Measurements from ENCODE around the gene CACNA2D3.

The CACNA2D3 gene

DNA sequence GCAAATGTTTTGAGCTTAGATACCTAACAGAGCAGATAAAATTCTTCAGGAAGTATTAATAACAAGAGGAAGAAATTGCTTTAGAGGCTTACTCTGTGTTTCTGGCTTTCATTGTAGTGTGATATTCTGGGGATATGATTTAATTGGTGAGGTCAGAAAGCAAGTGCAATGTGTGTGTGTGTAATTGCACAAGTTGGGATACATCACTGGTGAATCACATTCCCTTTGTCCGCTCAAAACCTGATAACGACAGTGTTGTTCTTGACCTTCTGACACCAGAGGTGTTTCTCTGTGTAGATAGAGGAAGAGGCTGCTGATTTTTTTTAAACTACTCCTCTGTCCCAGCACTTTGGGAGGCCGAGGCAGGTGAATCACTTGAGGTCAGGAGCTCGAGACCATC, 161.1 kb downstream of the CACNA2D3 start:
- no peak for DNase-seq

- no peak for DNase-seq
These were observed 171.9 kb downstream of the CACNA2D3 start for GRCh38 chr3:54294214-54294613.

DNA sequence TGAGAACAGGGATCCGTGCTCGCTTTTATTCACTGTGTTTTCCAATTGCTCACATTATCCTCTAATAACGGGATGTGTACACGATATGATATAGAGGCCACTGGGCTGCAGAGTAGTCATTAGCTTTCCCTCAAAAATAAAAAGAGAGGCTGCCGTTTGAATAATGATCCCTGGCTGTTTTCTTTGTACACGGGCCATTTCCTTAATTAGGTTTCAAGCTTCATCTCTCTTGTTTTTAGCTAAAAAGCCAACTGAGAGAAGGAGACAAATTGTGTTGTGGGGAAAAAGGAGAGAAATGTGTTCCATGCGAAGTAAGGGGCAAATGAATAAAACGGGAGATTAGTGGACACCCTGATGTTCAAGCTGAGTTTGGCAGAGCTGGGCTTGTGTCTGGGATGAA, 174.2 kb downstream of the CACNA2D3 start:
- no peak for DNase-seq

DNA sequence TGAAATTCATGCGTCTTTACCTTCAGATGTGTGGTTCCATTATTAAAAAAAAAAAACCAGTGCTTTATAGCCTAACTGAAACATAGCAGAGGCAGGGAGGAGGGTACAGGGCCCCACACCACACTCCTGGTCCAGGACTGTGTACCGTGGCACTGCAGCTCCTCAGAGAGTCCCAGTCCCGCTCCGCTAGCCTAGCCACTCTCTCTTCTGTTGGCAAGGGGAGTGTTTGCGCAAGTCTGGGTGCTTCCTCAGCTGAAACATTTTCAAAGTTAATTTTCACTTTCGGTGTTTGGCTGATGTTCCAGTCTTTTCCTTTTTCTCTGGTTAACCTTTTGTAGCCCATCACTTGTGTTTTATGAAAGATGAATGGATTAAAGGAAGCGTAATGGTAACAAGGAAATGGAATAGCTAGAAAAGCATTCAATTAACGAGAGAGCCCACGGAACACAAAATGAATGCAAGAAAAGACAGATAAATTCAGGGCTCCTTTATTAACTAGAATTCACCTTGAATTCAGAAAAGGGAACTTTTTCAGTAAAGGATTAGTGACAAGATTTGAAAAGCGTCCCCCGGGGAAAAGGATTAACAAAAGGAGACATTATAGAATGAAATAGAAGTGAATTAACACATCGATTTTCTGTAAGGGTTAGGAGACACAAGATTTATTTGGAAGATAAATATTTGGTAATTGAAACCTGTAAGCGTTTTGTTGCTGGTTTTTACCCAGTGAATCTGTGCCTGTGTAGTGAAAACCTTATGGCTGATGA, 177.0 kb downstream of the CACNA2D3 start:
- no peak for DNase-seq

GRCh38 chr3:54303517-54304375, 181.4 kb downstream of the CACNA2D3 start:
- no peak for DNase-seq

GRCh38 chr3:54304877-54305276, 182.5 kb downstream of the CACNA2D3 start:
- DNase-seq, result no peak

- no peak for DNase-seq
These were observed 183.2 kb downstream of the CACNA2D3 start for GRCh38 chr3:54305409-54306099.

- no peak for DNase-seq
These were observed 185.3 kb downstream of the CACNA2D3 start for GRCh38 chr3:54307566-54308180.

GRCh38 chr3:54309601-54310000, 187.2 kb downstream of the CACNA2D3 start:
- no peak for DNase-seq

DNA sequence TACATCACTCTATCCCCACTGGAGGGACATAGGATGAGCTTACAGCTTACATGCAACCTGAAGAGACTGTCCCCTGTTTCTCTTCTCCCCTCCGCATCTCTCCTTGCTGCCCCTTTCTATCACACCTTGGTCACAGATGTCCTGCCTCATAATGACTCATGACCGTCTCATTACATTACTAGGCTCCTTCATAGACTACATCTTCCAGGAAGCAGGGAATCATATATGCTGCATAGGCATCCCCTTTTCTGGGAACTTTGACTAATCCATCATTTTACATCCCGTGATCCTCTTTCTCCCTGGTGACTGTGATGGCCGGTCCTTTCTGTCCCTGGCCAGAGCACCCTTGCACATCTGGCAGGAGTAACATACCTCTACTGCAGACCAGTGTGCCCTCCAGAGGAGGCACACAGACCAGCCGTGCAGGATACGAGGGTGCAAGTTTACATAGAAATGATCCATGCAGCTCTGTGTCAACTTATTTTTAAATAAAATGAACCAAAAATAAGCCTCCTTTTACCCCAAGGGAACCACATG, 188.9 kb downstream of the CACNA2D3 start:
- DNase-seq, result no peak

- DNase-seq, result no peak
These were observed 190.0 kb downstream of the CACNA2D3 start for GRCh38 chr3:54312156-54312899.

DNA sequence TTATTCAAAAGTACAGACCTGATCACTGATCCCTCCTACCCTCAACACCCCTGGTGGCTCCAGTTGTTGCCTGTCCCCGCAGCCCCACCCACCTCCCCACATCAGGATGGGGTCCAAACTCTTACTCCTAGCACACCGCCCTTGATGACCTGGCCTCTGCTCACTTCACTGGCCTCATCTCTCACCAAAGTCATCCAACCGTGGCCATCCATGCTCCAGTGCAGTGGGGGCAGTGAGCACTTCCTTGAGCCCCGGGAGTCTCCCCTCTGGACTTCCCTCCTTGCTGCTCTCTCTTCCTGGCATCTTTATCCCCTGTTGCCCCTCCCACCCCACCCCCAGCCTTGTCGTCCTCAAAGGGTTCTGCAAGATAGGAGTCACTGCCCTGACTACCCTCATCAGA, 191.1 kb downstream of the CACNA2D3 start:
- no peak for DNase-seq

DNA sequence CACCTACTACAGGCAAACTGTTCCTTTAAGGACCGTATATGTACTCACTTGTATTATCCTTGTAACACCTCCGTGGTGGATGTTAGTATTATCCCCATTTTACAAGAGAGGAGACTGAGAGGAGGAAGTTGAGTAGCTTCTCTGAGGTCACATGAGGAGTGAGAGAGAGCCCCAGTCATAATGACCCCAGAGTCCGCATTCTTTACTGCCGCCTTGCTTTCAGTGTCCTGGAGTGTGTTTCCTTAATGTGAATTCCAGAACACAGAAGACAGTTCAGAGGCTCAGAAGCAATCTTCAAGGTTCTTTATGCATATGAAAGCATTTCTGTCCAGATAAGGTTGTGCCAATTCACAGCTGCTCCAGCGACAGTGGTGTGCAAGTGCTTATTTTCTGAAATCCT, 199.2 kb downstream of the CACNA2D3 start:
- no peak for DNase-seq

DNA sequence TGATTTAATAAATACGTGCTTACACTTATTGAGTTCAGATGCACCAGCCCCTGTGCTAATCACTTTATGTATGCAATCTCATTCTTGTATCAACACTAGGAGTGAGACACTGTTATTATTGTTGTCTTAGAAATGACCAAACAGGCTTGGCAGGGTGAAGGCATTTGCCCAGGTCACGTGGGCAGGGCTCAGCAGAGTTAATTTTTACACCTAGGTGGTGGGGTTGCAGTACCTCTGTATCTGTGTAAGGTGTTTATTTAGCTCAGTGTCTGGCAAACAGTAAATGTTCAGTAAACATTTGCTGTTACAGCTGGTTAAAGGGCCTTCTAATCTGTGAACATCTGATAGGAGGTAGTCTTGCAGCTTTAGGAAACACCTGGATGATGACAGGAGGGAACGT, 200.0 kb downstream of the CACNA2D3 start:
- DNase-seq, result no peak

DNA sequence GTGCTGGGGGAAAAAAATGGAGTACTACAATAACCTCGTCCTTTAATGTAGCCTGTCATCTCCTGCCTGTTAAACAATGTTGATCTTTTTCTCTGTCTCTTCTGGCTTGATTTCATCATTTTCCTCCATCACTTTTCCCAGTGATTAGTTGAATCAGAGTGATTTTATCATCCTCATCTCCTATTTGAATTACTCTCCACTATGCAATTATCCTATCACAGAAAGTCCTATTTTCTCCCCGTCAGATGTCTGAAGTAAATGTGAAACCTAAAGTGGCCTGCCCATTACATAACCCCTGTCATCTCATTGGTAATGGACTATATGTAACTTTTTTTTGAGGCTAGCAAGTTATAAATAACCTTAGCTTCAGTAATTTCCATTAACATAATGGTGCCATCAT, 201.8 kb downstream of the CACNA2D3 start:
- no peak for DNase-seq

DNA sequence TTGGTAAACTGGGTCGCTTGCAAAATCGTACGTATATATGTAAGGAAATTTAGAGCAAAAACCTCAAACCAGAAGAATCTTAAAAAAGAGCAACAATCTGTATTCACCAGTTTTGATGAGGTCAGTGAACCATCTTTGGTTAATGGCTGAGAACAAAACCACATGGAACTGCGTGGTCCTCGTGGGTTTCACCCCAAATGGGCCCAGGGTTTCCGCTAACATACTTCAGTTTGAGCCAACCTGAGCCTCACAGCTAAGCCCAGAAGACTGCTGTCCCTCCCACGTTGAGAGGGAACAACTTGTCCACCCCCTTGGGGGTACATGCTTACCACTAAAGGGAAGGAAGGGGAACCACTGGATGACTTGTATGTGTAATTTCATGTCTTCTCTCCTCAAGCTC, 204.6 kb downstream of the CACNA2D3 start:
- no peak for DNase-seq

- DNase-seq, result no peak
These were observed 209.0 kb downstream of the CACNA2D3 start for GRCh38 chr3:54331341-54331740.

GRCh38 chr3:54337846-54338245, 215.5 kb downstream of the CACNA2D3 start:
- DNase-seq, result no peak

- DNase-seq, result no peak
These were observed 217.3 kb downstream of the CACNA2D3 start for GRCh38 chr3:54339608-54340007.

GRCh38 chr3:54341811-54342210, 219.5 kb downstream of the CACNA2D3 start:
- no peak for DNase-seq

DNA sequence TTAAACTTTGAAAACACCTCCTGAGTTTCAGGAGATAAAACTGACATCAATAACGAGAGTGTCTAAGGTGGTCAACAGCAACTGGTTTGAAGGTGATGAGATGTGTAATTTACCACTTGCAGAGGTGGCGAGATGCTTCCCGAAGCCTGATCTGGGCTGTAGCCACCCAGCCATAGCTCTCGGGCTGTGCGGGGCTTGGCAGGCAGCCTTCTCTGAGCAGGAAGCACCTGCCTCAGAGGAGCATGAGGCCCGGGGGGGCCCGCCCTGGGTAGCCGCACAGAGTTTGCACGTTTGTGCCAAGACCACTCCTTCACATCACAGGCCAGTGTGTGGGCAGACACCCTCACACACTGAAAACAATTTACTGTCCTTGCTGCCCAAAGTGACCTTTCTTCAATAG, 220.3 kb downstream of the CACNA2D3 start:
- DNase-seq, result no peak

DNA sequence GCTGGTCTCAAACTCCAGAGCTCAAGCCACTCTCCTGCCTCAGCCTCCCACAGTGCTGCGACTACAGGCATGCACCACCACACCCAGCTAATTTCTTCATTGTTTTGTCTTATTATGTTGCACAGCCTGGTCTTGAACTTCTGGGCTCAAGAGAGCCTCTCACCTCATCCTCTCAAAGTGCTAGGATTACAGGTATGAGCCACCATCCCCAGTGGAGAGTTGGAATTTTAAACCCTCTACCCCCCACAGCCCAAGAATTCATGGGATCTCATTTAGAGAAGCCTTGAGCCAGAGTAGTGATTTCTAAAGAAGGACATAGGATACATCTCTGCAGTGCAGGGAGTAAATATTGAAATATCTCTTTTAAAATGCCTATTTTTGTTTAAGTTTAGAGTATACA, 221.1 kb downstream of the CACNA2D3 start:
- no peak for DNase-seq

All from CD4-positive, alpha-beta T cell treated with Interleukin-10 for 1 hour (primary cell).